Activated CD8-positive, alpha-beta T cell treated with anti-CD3 and anti-CD28 coated beads for 36 hours (primary cell): Measurements from ENCODE around the gene SPTBN1. TPM values are rescaled to one million over a fixed set of nuclear protein-coding genes. Genes with fewer than 3 reads are reported as not detected.

Experiments
- ATAC-seq: fragments of 200-7000 bp; cut with Tn5 transposase; one replicate; pipeline ENCODE4 v1.10.0; 2021; ENCODE audit warnings: mild to moderate bottlenecking, moderate library complexity
- CTCF ChIA-PET: fragments of 350-600 bp; sonication (Branson Sonifier 250); formaldehyde crosslinking; loops from one replicate; lab custom pipeline; 2021; ENCODE audit warnings: antibody characterized with exemption; lab: Charles Lee
- POLR2A ChIA-PET: fragments of 350-600 bp; sonication (Branson Sonifier 250); formaldehyde crosslinking; loops from one replicate; lab custom pipeline; 2021; ENCODE audit warnings: antibody characterized with exemption; lab: Charles Lee
- DNase-seq: peaks from one replicate; pipeline ENCODE4 v3.0.0-alpha.2; 2020
- H3K27ac Mint-ChIP-seq: one replicate; pipeline ENCODE4 v1.8.0; 2021; ENCODE audit warnings: mild to moderate bottlenecking, mixed read lengths
- H3K27me3 Mint-ChIP-seq: one replicate; pipeline ENCODE4 v1.8.0; 2021; ENCODE audit warnings: mixed read lengths
- H3K36me3 Mint-ChIP-seq: one replicate; pipeline ENCODE4 v1.8.0; 2021; ENCODE audit warnings: low read depth, mixed read lengths
- H3K4me1 Mint-ChIP-seq: one replicate; pipeline ENCODE4 v1.8.0; 2021; ENCODE audit warnings: low read depth, mixed read lengths
- H3K4me3 Mint-ChIP-seq: one replicate; pipeline ENCODE4 v1.8.0; 2021; ENCODE audit warnings: mild to moderate bottlenecking, moderate library complexity, mixed read lengths
- H3K9me3 Mint-ChIP-seq: one replicate; pipeline ENCODE4 v1.8.0; 2021; ENCODE audit warnings: mixed read lengths
- intact Hi-C: fragments of 100-400 bp; cut with micrococcal nuclease; formaldehyde crosslinking; loops from one replicate; pipeline ENCODE4 v1.10.0; 2022
- total RNA-seq, 2 experiments: library from RNA; stranded (reverse); gene quantifications; one replicate each; pipeline ENCODE4 v1.2.3, GENCODE V29; 2021
- TF ChIP-seq, protein P1 (sequence below): fragments of 200-600 bp; IDR thresholded peaks from one replicate; pipeline ENCODE4 v1.8.0; 2022; ENCODE audit warnings: antibody characterized with exemption, mild to moderate bottlenecking

SPTBN1 gene
- total RNA-seq, 2 experiments from 2014 or later, result 91.8 to 91.9 TPM

DNA sequence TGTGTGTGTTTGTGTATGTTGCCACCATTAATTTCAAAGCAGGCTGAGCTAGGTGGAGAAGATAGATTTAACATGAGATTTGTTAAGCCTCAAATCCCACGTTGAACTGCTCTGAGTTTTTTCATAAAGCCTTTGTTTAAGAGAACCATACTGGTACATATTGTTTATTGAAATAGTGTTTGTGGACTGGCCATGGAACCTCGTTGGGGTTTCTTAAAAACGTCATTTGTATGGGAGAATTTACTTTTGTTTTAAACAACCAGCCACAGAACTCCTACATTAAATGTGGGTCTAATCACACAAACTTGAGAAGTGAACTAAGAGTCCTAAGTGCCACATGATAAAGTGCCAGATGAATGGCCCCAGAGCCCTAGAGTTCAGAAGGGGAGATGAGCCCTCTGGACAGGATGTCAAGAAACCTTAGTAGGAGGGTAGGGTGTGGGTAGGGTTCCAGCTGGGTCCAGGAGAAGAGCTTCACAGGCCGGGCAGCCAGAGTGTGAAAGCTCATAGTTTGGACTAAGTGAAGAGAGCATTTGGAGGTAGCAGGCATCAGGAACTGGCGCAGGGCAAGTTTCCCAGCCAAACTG, 146.7 kb downstream of the SPTBN1 start:
- peaks cover 31% of the 10 kb centered on the region for H3K36me3 Mint-ChIP-seq
- H3K27ac Mint-ChIP-seq, result peak overlapping the region; percentile 87
- no peaks in the 10 kb centered on the region for H3K27me3 Mint-ChIP-seq
- POLR2A ChIA-PET, result interaction anchor here (0.6 to 6.2 kb wide), 5 partner anchors 16 to 419 kb away, joined by 3 to 44 read pairs (median 4); no protein-coding TSS in a partner anchor
- ATAC-seq, result no peak
- H3K4me1 Mint-ChIP-seq, result peaks cover 94% of the 10 kb centered on the region
- TF ChIP-seq, protein P1, sequence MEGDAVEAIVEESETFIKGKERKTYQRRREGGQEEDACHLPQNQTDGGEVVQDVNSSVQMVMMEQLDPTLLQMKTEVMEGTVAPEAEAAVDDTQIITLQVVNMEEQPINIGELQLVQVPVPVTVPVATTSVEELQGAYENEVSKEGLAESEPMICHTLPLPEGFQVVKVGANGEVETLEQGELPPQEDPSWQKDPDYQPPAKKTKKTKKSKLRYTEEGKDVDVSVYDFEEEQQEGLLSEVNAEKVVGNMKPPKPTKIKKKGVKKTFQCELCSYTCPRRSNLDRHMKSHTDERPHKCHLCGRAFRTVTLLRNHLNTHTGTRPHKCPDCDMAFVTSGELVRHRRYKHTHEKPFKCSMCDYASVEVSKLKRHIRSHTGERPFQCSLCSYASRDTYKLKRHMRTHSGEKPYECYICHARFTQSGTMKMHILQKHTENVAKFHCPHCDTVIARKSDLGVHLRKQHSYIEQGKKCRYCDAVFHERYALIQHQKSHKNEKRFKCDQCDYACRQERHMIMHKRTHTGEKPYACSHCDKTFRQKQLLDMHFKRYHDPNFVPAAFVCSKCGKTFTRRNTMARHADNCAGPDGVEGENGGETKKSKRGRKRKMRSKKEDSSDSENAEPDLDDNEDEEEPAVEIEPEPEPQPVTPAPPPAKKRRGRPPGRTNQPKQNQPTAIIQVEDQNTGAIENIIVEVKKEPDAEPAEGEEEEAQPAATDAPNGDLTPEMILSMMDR, result no peak
- intact Hi-C loops, result no loop called here
- CTCF ChIA-PET, result interaction anchor here (0.9 to 4.9 kb wide), 8 partner anchors 10 to 102 kb away, joined by 3 to 27 read pairs (median 4); no protein-coding TSS in a partner anchor
- no peak overlapping the region for H3K4me3 Mint-ChIP-seq
- no peak for DNase-seq
- H3K9me3 Mint-ChIP-seq, result no peaks in the 10 kb centered on the region

DNA sequence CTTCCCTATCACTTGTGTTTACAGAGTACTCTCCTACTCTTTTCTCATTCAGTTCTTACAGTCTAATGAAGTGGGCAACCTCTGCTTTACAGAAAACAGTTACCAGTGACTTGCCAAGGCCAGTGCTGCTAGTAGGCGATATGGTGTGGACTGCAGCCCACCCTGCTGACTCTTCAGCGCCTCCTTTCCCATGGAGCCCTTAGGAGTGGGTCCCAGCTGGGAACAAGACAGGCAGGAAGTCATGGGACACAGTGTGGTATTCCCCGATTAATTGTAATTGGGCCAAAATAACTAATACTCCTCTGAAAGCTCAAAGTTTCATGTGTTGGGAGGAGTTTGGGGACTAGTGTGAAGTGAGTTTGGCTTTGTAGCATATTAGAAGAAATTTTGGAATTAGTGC, 147.2 kb downstream of the SPTBN1 start:
- intact Hi-C loops, result no loop called here
- ATAC-seq, result no peak
- peaks cover 33% of the 10 kb centered on the region for H3K36me3 Mint-ChIP-seq
- H3K4me1 Mint-ChIP-seq, result peaks cover 94% of the 10 kb centered on the region
- peak overlapping the region; percentile 87 for H3K27ac Mint-ChIP-seq
- H3K9me3 Mint-ChIP-seq, result no peaks in the 10 kb centered on the region
- CTCF ChIA-PET, result interaction anchor here (0.9 to 4.9 kb wide), 10 partner anchors 10 to 101 kb away, joined by 3 to 27 read pairs (median 4); no protein-coding TSS in a partner anchor
- H3K27me3 Mint-ChIP-seq, result no peaks in the 10 kb centered on the region
- TF ChIP-seq, protein P1, result no peak
- POLR2A ChIA-PET, result interaction anchor here (0.6 to 6.2 kb wide), 6 partner anchors 17 to 418 kb away, joined by 3 to 44 read pairs (median 4); no protein-coding TSS in a partner anchor
- H3K4me3 Mint-ChIP-seq, result no peak overlapping the region
- DNase-seq, result no peak

DNA sequence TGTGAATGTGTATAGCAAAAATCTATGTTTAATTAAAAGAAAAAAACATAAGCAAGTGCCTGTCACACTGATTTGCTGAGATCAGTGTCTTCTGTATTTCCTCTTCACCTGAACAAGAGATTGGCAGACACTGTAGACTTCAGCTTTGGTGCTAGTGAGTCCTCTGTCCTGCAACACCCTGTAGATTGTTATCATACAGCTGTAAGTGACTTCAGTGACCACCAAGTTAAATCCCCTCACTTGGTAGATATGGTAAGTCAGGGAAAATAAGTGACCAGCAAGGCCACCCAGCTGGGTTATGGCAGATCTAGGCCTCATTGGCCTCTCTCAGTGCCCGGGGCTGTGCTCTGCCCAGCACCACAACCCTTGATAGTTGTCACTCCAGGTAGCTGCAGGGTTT, 147.7 kb downstream of the SPTBN1 start:
- no peak overlapping the region for H3K4me3 Mint-ChIP-seq
- intact Hi-C loops, result no loop called here

DNA sequence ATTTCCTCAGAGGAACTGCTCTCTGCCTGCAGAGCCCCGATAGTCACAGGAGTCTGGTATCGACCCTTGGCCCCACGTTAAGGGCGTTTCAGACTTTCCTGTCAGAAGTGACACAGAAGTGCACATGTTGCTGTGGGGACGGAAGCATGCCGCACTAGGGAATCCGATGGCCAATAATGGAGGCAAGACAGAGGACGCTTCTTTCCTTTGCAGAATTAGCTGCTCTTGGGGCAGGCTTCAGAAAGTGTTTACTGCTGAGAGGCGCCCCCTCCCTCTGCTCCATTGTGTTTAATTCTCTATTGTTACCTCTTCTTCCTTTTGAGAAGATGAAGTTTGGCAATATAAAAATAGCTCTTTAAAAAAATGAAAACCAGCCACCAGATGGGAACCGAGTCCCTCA, 148.7 kb downstream of the SPTBN1 start:
- H3K36me3 Mint-ChIP-seq, result peaks cover 23% of the 10 kb centered on the region
- H3K27ac Mint-ChIP-seq, result peak overlapping the region; percentile 87
- DNase-seq, result peak; percentile 52
- H3K4me3 Mint-ChIP-seq, result peak overlapping the region; percentile 42
- TF ChIP-seq, protein P1, result no peak
- intact Hi-C loops, result loop anchor here (5.0 kb wide), 1 partner anchor 33 kb away; no protein-coding TSS in a partner anchor
- peak; percentile 34 for ATAC-seq
- ChIA-PET CTCF (interaction anchor here (0.7 to 4.9 kb wide), 13 partner anchors 9 to 498 kb away, joined by 3 to 27 read pairs (median 3); no protein-coding TSS in a partner anchor), POLR2A (interaction anchor here (1.0 to 6.2 kb wide), 9 partner anchors 10 to 51 kb away, joined by 3 to 44 read pairs (median 4); no protein-coding TSS in a partner anchor)
- peaks cover 90% of the 10 kb centered on the region for H3K4me1 Mint-ChIP-seq
- no peaks in the 10 kb centered on the region for H3K27me3 Mint-ChIP-seq
- no peaks in the 10 kb centered on the region for H3K9me3 Mint-ChIP-seq

More for the DNA sequence above, 147.7 kb downstream of the SPTBN1 start:
- POLR2A ChIA-PET, result interaction anchor here (0.9 to 6.2 kb wide), 4 partner anchors 9 to 80 kb away, joined by 3 to 44 read pairs (median 4); no protein-coding TSS in a partner anchor
- Mint-ChIP-seq H3K9me3 (no peaks in the 10 kb centered on the region), H3K36me3 (peaks cover 29% of the 10 kb centered on the region), H3K27me3 (no peaks in the 10 kb centered on the region), H3K4me1 (peaks cover 91% of the 10 kb centered on the region), H3K27ac (peak overlapping the region; percentile 87)
- DNase-seq (no peak), ATAC-seq (no peak)
- CTCF ChIA-PET, result interaction anchor here (0.9 to 4.9 kb wide), 9 partner anchors 8 to 101 kb away, joined by 3 to 27 read pairs (median 4); no protein-coding TSS in a partner anchor
- TF ChIP-seq, protein P1, result no peak
